HG02678 (cell line): ENCODE results near the gene CFP.

ENCODE experiments used
- ATAC-seq: cut with Tn5 transposase; IDR thresholded peaks from one replicate; pipeline ENCODE4 v1.9.1; 2021; ENCODE audit warnings: mild to moderate bottlenecking, moderate library complexity; ENCODE audit not compliant: unreplicated experiment

CFP gene

GRCh38 chrX:47576021-47576898 is 53.5 kb downstream of the CFP start:
- ATAC-seq, result no peak

GRCh38 chrX:47574547-47575301 is 55.0 kb downstream of the CFP start:
- ATAC-seq, result no peak

GRCh38 chrX:47574076-47574546 is 55.6 kb downstream of the CFP start:
- ATAC-seq, result no peak

- no peak for ATAC-seq
Observed at GRCh38 chrX:47573341-47574075, 56.2 kb downstream of the CFP start.
